Measurements from ENCODE around the gene EYA3. TPM values are rescaled to one million over a fixed set of nuclear protein-coding genes. Genes with fewer than 3 reads are reported as not detected.

Gene EYA3
- total RNA-seq, 1 donor from 2014 or later: 41.3 TPM

GRCh38 chr1:27955076-27955475, 133.3 kb downstream of the EYA3 start:
- H3K4me3 Mint-ChIP-seq (ENCODE audit: low read depth): no peak overlapping the region
- peaks cover 2% of the 10 kb centered on the region for H3K36me3 Mint-ChIP-seq (ENCODE audit: insufficient read depth)
- H3K4me1 Mint-ChIP-seq (ENCODE audit: low read depth): peaks cover 2% of the 10 kb centered on the region
- no peak for TF ChIP-seq CTCF (IDR thresholded peaks at IDR 0.05; ENCODE audit: unreplicated experiment)
- H3K27ac Mint-ChIP-seq: no peak overlapping the region
- H3K9me3 Mint-ChIP-seq (ENCODE audit: low read depth): no peaks in the 10 kb centered on the region
- no peaks in the 10 kb centered on the region for H3K27me3 Mint-ChIP-seq
- no peak for DNase-seq (ENCODE audit: low spot score, unreplicated experiment)

- H3K27me3 Mint-ChIP-seq: no peaks in the 10 kb centered on the region
- no peaks in the 10 kb centered on the region for H3K9me3 Mint-ChIP-seq (ENCODE audit: low read depth)
- DNase-seq (ENCODE audit: low spot score, unreplicated experiment): no peak
- no peak overlapping the region for H3K4me3 Mint-ChIP-seq (ENCODE audit: low read depth)
- no peak overlapping the region for H3K27ac Mint-ChIP-seq
- H3K4me1 Mint-ChIP-seq (ENCODE audit: low read depth): no peaks in the 10 kb centered on the region
- H3K36me3 Mint-ChIP-seq (ENCODE audit: insufficient read depth): peaks cover 2% of the 10 kb centered on the region
- TF ChIP-seq CTCF (IDR thresholded peaks at IDR 0.05; ENCODE audit: unreplicated experiment): no peak
Observed at GRCh38 chr1:27954186-27954585, 134.2 kb downstream of the EYA3 start.

GRCh38 chr1:27952147-27952546, 136.3 kb downstream of the EYA3 start:
- Mint-ChIP-seq H3K27me3 (no peaks in the 10 kb centered on the region), H3K4me3 (ENCODE audit: low read depth) (no peak overlapping the region), H3K4me1 (ENCODE audit: low read depth) (no peaks in the 10 kb centered on the region), H3K36me3 (ENCODE audit: insufficient read depth) (peaks cover 4% of the 10 kb centered on the region), H3K9me3 (ENCODE audit: low read depth) (no peaks in the 10 kb centered on the region), H3K27ac (no peak overlapping the region)
- no peak for DNase-seq (ENCODE audit: low spot score, unreplicated experiment)
- TF ChIP-seq CTCF (IDR thresholded peaks at IDR 0.05; ENCODE audit: unreplicated experiment): no peak

- no peak for TF ChIP-seq CTCF (IDR thresholded peaks at IDR 0.05; ENCODE audit: unreplicated experiment)
- H3K27me3 Mint-ChIP-seq: no peaks in the 10 kb centered on the region
- peaks cover 4% of the 10 kb centered on the region for H3K36me3 Mint-ChIP-seq (ENCODE audit: insufficient read depth)
- DNase-seq (ENCODE audit: low spot score, unreplicated experiment): no peak
- no peak overlapping the region for H3K27ac Mint-ChIP-seq
- no peaks in the 10 kb centered on the region for H3K9me3 Mint-ChIP-seq (ENCODE audit: low read depth)
- no peaks in the 10 kb centered on the region for H3K4me1 Mint-ChIP-seq (ENCODE audit: low read depth)
- H3K4me3 Mint-ChIP-seq (ENCODE audit: low read depth): no peak overlapping the region
Observed at GRCh38 chr1:27951396-27951795, 137.0 kb downstream of the EYA3 start.

- TF ChIP-seq CTCF (IDR thresholded peaks at IDR 0.05; ENCODE audit: unreplicated experiment): no peak
- H3K27me3 Mint-ChIP-seq: no peaks in the 10 kb centered on the region
- no peaks in the 10 kb centered on the region for H3K9me3 Mint-ChIP-seq (ENCODE audit: low read depth)
- no peak overlapping the region for H3K27ac Mint-ChIP-seq
- no peaks in the 10 kb centered on the region for H3K4me1 Mint-ChIP-seq (ENCODE audit: low read depth)
- DNase-seq (ENCODE audit: low spot score, unreplicated experiment): no peak
- H3K4me3 Mint-ChIP-seq (ENCODE audit: low read depth): no peak overlapping the region
- H3K36me3 Mint-ChIP-seq (ENCODE audit: insufficient read depth): peaks cover 2% of the 10 kb centered on the region
Observed at GRCh38 chr1:27949027-27949426, 139.4 kb downstream of the EYA3 start.
